Nephron progenitor cell (in vitro differentiated cells): ENCODE data around the gene CALML6.

Experiments used
- DNase-seq: peaks from one replicate; pipeline ENCODE4 v3.0.0; 2021
- H3K27ac Mint-ChIP-seq: 2 replicates; pipeline ENCODE4 v1.8.0; 2021; ENCODE audit warnings: mild to moderate bottlenecking, moderate library complexity, mixed read lengths
- H3K27me3 Mint-ChIP-seq: 2 replicates; pipeline ENCODE4 v1.8.0; 2021; ENCODE audit warnings: mild to moderate bottlenecking, low read depth, mixed read lengths; ENCODE audit not compliant: poor library complexity
- H3K36me3 Mint-ChIP-seq: 2 replicates; pipeline ENCODE4 v1.8.0; 2021; ENCODE audit warnings: low read depth, mixed read lengths
- H3K4me1 Mint-ChIP-seq: 2 replicates; pipeline ENCODE4 v1.8.0; 2021; ENCODE audit warnings: mixed read lengths
- H3K4me3 Mint-ChIP-seq: 2 replicates; pipeline ENCODE4 v1.8.0; 2021; ENCODE audit warnings: mild to moderate bottlenecking, moderate library complexity, mixed read lengths
- H3K9me3 Mint-ChIP-seq: 2 replicates; pipeline ENCODE4 v1.8.0; 2021; ENCODE audit warnings: mild to moderate bottlenecking, moderate library complexity, mixed read lengths
- TF ChIP-seq, protein P1 (sequence below): fragments of 200-600 bp; sonication (generic); IDR thresholded peaks from 2 replicates; pipeline ENCODE4 v1.5.0; 2021; ENCODE audit warnings: antibody characterized with exemption

The CALML6 gene

DNA sequence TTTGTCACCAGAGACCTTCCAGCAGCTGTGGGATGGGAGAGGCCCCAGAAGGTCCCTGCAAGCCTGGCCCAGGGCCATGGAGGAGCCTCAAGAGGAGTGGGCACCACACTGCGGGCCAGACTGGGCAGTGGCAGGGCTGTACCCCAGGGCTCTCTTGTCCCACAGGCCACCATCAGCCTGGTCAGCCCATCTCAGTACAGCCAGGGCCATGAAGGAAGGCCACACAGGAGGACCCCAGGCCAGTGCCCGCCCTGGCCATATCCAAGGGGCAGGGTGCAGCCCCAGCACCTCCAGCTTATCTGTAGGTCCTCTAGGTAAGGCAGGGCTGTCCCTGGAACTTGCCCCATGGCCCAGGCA lies 21.1 kb upstream of the CALML6 start:
- no peak overlapping the region for H3K4me3 Mint-ChIP-seq

DNA sequence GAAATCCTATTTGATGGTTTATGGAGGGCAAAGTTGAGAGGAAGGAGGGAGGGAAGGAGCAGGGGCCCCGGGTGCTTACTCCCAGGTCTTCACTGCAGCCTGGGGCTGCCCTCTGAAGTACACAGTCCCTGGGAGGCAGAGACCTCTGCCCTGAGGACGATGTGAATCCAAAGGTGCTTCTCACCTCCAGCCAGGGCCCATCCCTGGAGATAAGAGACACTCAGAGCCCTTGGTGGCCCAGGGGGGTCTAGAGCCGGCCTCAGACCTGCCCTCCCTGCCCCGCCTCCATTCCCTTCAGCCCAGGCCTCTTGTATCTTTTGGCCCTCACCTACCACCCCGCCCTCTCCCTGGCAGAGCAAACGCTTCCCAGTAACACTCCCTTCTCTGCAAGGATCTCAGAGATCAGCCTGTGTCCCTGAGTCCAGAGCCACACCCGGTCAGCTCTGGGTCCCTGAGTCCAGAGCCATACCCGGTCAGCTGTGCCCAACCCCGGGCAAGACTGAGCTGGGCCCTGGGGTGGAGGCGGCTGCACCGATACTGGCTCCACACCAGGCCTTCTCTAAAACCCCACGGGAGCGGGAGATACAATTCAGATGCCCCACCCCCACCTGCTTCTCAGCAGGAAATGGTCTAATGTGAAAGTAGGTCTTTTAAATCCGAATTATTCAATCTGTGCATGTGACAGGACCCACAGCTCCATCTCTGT lies 20.6 kb upstream of the CALML6 start:
- Mint-ChIP-seq H3K36me3 (no peaks in the 10 kb centered on the region), H3K4me3 (no peak overlapping the region), H3K9me3 (no peaks in the 10 kb centered on the region), H3K4me1 (peaks cover 46% of the 10 kb centered on the region), H3K27me3 (no peaks in the 10 kb centered on the region), H3K27ac (no peak overlapping the region)
- DNase-seq, result no peak
- TF ChIP-seq, protein P1, sequence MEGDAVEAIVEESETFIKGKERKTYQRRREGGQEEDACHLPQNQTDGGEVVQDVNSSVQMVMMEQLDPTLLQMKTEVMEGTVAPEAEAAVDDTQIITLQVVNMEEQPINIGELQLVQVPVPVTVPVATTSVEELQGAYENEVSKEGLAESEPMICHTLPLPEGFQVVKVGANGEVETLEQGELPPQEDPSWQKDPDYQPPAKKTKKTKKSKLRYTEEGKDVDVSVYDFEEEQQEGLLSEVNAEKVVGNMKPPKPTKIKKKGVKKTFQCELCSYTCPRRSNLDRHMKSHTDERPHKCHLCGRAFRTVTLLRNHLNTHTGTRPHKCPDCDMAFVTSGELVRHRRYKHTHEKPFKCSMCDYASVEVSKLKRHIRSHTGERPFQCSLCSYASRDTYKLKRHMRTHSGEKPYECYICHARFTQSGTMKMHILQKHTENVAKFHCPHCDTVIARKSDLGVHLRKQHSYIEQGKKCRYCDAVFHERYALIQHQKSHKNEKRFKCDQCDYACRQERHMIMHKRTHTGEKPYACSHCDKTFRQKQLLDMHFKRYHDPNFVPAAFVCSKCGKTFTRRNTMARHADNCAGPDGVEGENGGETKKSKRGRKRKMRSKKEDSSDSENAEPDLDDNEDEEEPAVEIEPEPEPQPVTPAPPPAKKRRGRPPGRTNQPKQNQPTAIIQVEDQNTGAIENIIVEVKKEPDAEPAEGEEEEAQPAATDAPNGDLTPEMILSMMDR, result no peak

More for the DNA sequence above, 21.1 kb upstream of the CALML6 start:
- Mint-ChIP-seq H3K9me3 (peaks cover 3% of the 10 kb centered on the region), H3K4me1 (peaks cover 47% of the 10 kb centered on the region), H3K36me3 (peaks cover 4% of the 10 kb centered on the region), H3K27me3 (no peaks in the 10 kb centered on the region), H3K27ac (no peak overlapping the region)
- no peak for DNase-seq
- TF ChIP-seq, protein P1, result no peak

DNA sequence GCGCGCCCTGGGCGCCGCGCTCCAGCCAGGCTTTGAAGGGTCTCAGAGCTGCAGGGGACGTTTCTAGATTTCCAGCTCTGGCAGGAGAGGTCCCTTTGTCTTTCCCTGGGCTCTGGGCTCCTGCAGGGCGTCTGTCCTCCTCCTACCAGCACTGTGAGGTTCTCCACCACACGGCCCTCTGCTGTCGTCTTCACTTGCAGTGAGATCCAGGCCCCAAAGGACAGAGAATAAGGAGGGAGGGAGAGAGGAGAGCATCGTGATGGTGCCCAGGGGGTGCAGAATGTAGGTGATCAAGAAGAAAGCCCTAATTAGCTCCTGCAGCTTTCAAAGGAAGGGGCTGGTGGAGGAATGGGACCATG lies 20.0 kb upstream of the CALML6 start:
- H3K27ac Mint-ChIP-seq, result no peak overlapping the region

DNA sequence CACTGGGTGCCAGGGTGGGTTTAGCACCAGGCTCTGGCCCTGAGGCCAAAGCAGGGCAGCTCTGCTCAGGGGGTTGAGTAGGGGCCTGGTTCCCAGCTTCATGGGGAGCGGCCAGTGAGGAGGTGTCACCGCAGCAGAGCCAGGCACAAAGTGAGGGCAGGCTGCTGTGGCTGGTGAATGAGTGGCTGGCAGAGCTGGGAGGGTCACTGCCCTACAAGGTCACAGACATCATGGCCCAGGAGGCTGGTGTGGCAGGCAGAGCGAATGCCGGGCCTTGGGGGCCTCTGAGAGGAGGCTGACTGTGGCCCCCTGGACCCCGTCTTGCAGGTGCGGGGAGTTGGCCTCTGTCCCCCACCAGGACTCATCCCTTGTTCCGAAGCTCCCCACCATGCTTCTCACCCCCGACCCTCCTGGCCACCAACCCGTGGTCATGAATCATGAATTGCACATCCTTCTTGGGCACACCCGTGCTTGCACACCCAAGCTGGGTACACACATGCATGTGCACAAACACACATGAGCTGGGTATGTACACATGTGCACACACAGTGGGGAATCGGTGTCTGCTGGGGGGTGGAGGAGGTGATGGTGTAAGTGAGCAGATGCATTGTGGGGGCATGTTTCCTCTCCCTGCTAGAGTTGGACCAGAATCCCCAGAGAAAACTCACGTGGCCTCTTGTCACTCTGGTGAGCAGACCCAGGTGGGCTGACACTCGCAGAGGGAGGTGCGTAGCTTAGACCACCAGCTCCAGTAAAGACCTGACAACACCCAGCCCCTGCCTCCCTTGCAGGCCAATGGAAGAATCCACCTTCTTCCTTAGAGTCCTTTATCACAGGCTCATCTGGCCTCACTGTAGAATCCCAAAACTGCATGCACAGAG lies 19.4 kb upstream of the CALML6 start:
- Mint-ChIP-seq H3K27me3 (no peaks in the 10 kb centered on the region), H3K27ac (no peak overlapping the region), H3K4me3 (no peak overlapping the region), H3K4me1 (peaks cover 46% of the 10 kb centered on the region), H3K9me3 (no peaks in the 10 kb centered on the region), H3K36me3 (no peaks in the 10 kb centered on the region)
- TF ChIP-seq, protein P1, result no peak
- DNase-seq, result no peak

More for the DNA sequence above, 20.0 kb upstream of the CALML6 start:
- Mint-ChIP-seq H3K9me3 (no peaks in the 10 kb centered on the region), H3K36me3 (no peaks in the 10 kb centered on the region), H3K4me1 (peaks cover 46% of the 10 kb centered on the region), H3K27me3 (no peaks in the 10 kb centered on the region), H3K4me3 (no peak overlapping the region)
- no peak for DNase-seq
- TF ChIP-seq, protein P1, result no peak

DNA sequence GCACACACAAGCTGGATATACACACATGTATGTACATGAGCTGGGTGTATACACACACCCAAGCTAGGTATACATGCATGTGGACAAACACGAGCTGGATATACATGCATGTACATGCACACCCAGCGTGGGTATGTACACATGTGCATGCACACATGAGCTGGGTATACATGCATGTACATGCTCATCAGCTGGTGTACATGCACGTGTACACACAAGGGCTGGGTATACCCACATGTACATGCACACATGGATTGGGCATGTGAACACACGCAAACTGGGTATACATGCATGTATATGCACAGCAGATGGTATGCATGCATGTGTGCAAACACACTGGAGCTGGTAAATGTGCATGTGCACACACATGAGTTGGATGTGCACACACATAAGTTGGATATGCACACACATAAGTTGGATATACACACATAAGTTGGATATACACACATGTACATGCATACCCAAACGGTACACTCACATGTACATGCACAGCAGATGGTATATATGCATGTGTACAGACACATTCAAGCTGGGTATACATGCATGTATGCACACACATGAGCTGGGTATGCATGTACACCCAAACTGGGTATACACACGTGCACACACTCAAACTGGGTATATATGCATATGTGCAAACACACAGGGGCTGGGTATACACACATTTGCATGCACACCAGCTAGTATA lies 16.7 kb upstream of the CALML6 start:
- Mint-ChIP-seq H3K27ac (no peak overlapping the region), H3K27me3 (no peaks in the 10 kb centered on the region), H3K9me3 (peaks cover 6% of the 10 kb centered on the region), H3K4me1 (peaks cover 33% of the 10 kb centered on the region), H3K4me3 (no peak overlapping the region), H3K36me3 (no peaks in the 10 kb centered on the region)
- no peak for DNase-seq
- TF ChIP-seq, protein P1, result no peak
